Spleen (tissue), 11 donors: Measurements from ENCODE around the gene TRIO. TPM values are rescaled to one million over a fixed set of nuclear protein-coding genes. Genes with fewer than 3 reads are reported as not detected.
A peak's percentile ranks its signal among the peaks of the same experiment; 100 is the strongest.

Experiments
- DNase-seq: peaks from one replicate; pipeline ENCODE4 v3.0.0-alpha.2; 2020
- H3K27ac ChIP-seq, 8 donors: fragments of 200-600 bp; sonication (generic) in 7 of 8; 1 replicate in 4 of 8; 2 replicates in 4 of 8; pipeline versions ENCODE4 v1.5.0 to v1.8.0; 2016 to 2021; ENCODE audit warnings: inconsistent platforms in 4 of 8, mild to moderate bottlenecking in 4 of 8, moderate library complexity in 1 of 8
- H3K27me3 ChIP-seq, 7 donors: fragments of 200-600 bp; sonication (generic) in 6 of 7; replicated peaks in 1 of 7; 1 replicate in 4 of 7; 2 replicates in 3 of 7; pipeline versions ENCODE4 v1.5.0 to v1.8.0; 2016 to 2021; ENCODE audit warnings: inconsistent platforms in 3 of 7, mild to moderate bottlenecking in 1 of 7
- H3K36me3 ChIP-seq, 6 donors: fragments of 200-600 bp; sonication (generic) in 5 of 6; 1 replicate in 4 of 6; 2 replicates in 2 of 6; pipeline versions ENCODE4 v1.5.0 to v1.8.0; 2016 to 2021; ENCODE audit warnings: inconsistent platforms in 2 of 6
- H3K4me1 ChIP-seq, 6 donors: fragments of 200-600 bp; sonication (generic) in 5 of 6; 1 replicate in 3 of 6; 2 replicates in 3 of 6; pipeline versions ENCODE4 v1.5.0 to v1.8.0; 2016 to 2021; ENCODE audit warnings: inconsistent platforms in 3 of 6
- H3K4me3 ChIP-seq, 8 donors: fragments of 200-600 bp; sonication (generic) in 7 of 8; 1 replicate in 4 of 8; 2 replicates in 4 of 8; pipeline versions ENCODE4 v1.5.0 to v1.8.0; 2016 to 2021; ENCODE audit warnings: inconsistent platforms in 4 of 8, mild to moderate bottlenecking in 4 of 8, moderate library complexity in 2 of 8
- H3K9me3 ChIP-seq, 8 donors: fragments of 200-600 bp; sonication (generic) in 7 of 8; 1 replicate in 4 of 8; 2 replicates in 4 of 8; pipeline versions ENCODE4 v1.5.0 to v1.8.0; 2016 to 2021; ENCODE audit warnings: inconsistent platforms in 4 of 8
- CTCF ChIP-seq, 11 experiments: fragments of 200-600 bp in 7 of 11; fragments of 450-650 bp in 4 of 11; sonication (generic) in 4 of 11; IDR thresholded peaks in 8 of 11; conservative IDR thresholded peaks in 3 of 11; 1 replicate in 7 of 11; 2 replicates in 4 of 11; pipeline versions ENCODE4 v1.4.0 to v1.8.0; 2016 to 2021; ENCODE audit warnings: antibody characterized with exemption in 11 of 11, inconsistent platforms in 4 of 11, mild to moderate bottlenecking in 1 of 11
- POLR2A ChIP-seq, 3 donors: fragments of 450-650 bp; IDR thresholded peaks; one replicate each; pipeline ENCODE4 v1.5.1; 2017; ENCODE audit warnings: antibody characterized with exemption in 3 of 3, mild to moderate bottlenecking in 1 of 3
- POLR2AphosphoS5 ChIP-seq, 3 donors: sonication (generic); formaldehyde crosslinking; IDR thresholded peaks; one replicate each; pipeline ENCODE4 v1.5.1; 2017; ENCODE audit warnings: antibody characterized with exemption in 3 of 3
- WGBS, 5 donors: extraction: QIAGEN DNeasy Blood & Tissue Kit in 3 of 5; methylation state at CpG; one replicate each; pipeline versions ENCODE4 v1.1.5 to v1.1.7; 2013 to 2018; 5-methylcytosine and 5-hydroxymethylcytosine counted together
- intact Hi-C: fragments of 100-400 bp; cut with DNase I; formaldehyde crosslinking; loops from one replicate; pipeline ENCODE4 v1.15.0; 2023; ENCODE audit warnings: low total_unique reads
- polyA plus RNA-seq, 3 donors: library from polyadenylated mRNA; stranded (reverse); fragments of 200-250 nt; gene quantifications; one replicate each; pipeline ENCODE4 v1.2.1, GENCODE V29; 2013
- total RNA-seq, 7 donors: library from RNA; depleted of rRNA in 3 of 7; stranded (reverse); fragments of >200 nt in 3 of 7; fragmentation: NEBNext Ultra II Directional in 4 of 7; extraction: Animal tissue kit (Norgen Biotek cat#: 25700) in 4 of 7; gene quantifications; one replicate each; pipeline versions ENCODE4 v1.1.0 to v1.2.1, GENCODE V29; 2016 to 2021
- donor health status: healthy with polysubstance abuse.
- donor health status: DM: no; HTN: no; CAD: no; lungs with moderate emphysema.
- donor health status: DM: no; HTN: no; CAD: no.
- donor health status: Bipolar disorder and iron deficiency.
- donor health status: healthy.
- donor health status: DM: no; HTN: no; CAD: no.
- donor health status: DM: yes; HTN: yes; CAD: no.

The TRIO gene
- total and polyA plus RNA-seq, 10 donors, result 21.5 to 280 (median 190) TPM

- TF ChIP-seq POLR2AphosphoS5 (IDR thresholded peaks at IDR 0.05) (no peak), POLR2A (IDR thresholded peaks at IDR 0.05) (no peak), CTCF (IDR thresholded peaks at IDR 0.05 in 8 of 11, conservative IDR thresholded peaks at IDR 0.05 in 3 of 11) (no peak)
- H3K9me3 ChIP-seq, result no peaks in the 10 kb centered on the region
- 83 to 96% (median 93%) methylated on average over 8 of the region's 8 CpGs for WGBS, 5 donors
- H3K4me3 ChIP-seq, result no peak overlapping the region
- peaks cover 4 to 30% (median 21%) of the 10 kb centered on the region in 6 donors for H3K4me1 ChIP-seq
- intact Hi-C loops, result no loop called here
- DNase-seq, result no peak
- peaks cover 0 to 69% (median 0%) of the 10 kb centered on the region in 6 donors for H3K36me3 ChIP-seq
- no peak overlapping the region for H3K27ac ChIP-seq
- H3K27me3 ChIP-seq, result no peaks in the 10 kb centered on the region
Observed at GRCh38 chr5:14349029-14349428, 205.9 kb downstream of the TRIO start.

- no peaks in the 10 kb centered on the region for H3K27me3 ChIP-seq
- no peaks in the 10 kb centered on the region for H3K9me3 ChIP-seq
- peaks cover 4 to 35% (median 22%) of the 10 kb centered on the region in 6 donors for H3K4me1 ChIP-seq
- intact Hi-C loops, result no loop called here
- peak overlapping the region in 2 of 8 donors; percentile 17 to 18 for H3K27ac ChIP-seq
- H3K4me3 ChIP-seq, result no peak overlapping the region
- H3K36me3 ChIP-seq, result peaks cover 0 to 47% (median 0%) of the 10 kb centered on the region in 6 donors
- TF ChIP-seq CTCF (IDR thresholded peaks at IDR 0.05 in 8 of 11, conservative IDR thresholded peaks at IDR 0.05 in 3 of 11) (no peak), POLR2AphosphoS5 (IDR thresholded peaks at IDR 0.05) (no peak), POLR2A (IDR thresholded peaks at IDR 0.05) (no peak)
- WGBS, 5 donors, result 55 to 63% (median 61%) methylated on average over 7 of the region's 7 CpGs
- DNase-seq, result no peak
Observed at GRCh38 chr5:14351086-14351661, 208.0 kb downstream of the TRIO start.

GRCh38 chr5:14351845-14352712 lies 208.9 kb downstream of the TRIO start:
- TF ChIP-seq CTCF (IDR thresholded peaks at IDR 0.05 in 8 of 11, conservative IDR thresholded peaks at IDR 0.05 in 3 of 11) (peak; percentile 58 to 97 (median 92)), POLR2AphosphoS5 (IDR thresholded peaks at IDR 0.05) (peak in 1 of 3 donors; percentile 32), POLR2A (IDR thresholded peaks at IDR 0.05) (no peak)
- Histone ChIP-seq H3K4me1 (peaks cover 4 to 44% (median 30%) of the 10 kb centered on the region in 6 donors), H3K36me3 (peaks cover 0 to 40% (median 0%) of the 10 kb centered on the region in 6 donors), H3K4me3 (no peak overlapping the region), H3K27me3 (no peaks in the 10 kb centered on the region), H3K9me3 (no peaks in the 10 kb centered on the region), H3K27ac (peak overlapping the region in 2 of 8 donors; percentile 17 to 18)
- WGBS, 5 donors, result 65 to 73% (median 69%) methylated on average over 7 of the region's 7 CpGs
- DNase-seq, result peak; percentile 92
- intact Hi-C loops, result no loop called here
